ENCODE results near the gene PITPNC1. TPM values are rescaled to one million over a fixed set of nuclear protein-coding genes. Genes with fewer than 3 reads are reported as not detected.
"Not testable (repeated sequence)": the region's sequence is repeated elsewhere in the genome, so short reads cannot be mapped to it uniquely, and the experiment has no call there.

PITPNC1 gene
- total RNA-seq, 1 donor from 2014 or later = 42.9 TPM

GRCh38 chr17:67569015-67569451 is 192.0 kb downstream of the PITPNC1 start:
- intact Hi-C loops (cut with micrococcal nuclease) = no loop called here

DNA sequence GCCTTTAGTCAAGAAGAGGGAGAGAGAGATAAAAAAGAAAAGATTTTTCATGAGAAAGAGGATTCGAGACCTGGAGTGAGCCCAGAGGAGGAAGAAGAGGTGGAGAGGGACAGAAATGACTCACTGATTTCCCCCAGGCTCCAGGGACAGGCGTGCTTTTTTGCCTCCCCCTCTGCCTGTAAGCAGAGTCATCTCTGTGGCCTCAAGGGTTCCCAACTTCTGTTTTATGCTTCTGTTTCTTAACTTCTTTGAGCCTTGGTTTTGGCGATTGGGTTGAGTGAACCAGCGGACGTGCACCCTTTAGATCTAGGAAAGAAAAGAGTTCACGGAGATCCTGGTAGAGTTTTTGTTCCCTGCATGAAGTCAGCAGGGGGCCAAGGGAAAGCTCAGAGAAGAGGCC is 192.8 kb downstream of the PITPNC1 start:
- intact Hi-C loops (cut with micrococcal nuclease) = no loop called here

DNA sequence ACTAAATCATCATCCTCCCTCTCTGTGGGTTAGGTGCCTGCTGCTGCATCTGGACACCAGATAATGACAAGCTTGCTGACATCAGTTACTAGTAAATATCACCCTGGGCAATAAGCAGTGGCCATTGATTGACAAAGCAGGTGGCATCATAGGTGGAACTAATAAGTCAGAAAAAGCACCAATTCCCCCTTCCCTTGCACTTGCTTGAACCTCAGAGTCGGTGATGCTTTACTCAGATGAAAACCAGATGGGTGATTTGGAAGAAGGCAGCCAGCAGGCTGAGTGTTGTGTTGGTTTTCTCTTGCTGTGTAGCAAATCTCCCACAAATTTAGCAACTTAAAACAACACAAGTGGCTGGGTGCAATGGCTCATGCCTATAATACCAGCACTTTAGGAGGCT is 193.7 kb downstream of the PITPNC1 start:
- intact Hi-C loops (cut with micrococcal nuclease) = no loop called here

- intact Hi-C loops (cut with micrococcal nuclease) = no loop called here
Measured at GRCh38 chr17:67571478-67571877, 194.4 kb downstream of the PITPNC1 start.

DNA sequence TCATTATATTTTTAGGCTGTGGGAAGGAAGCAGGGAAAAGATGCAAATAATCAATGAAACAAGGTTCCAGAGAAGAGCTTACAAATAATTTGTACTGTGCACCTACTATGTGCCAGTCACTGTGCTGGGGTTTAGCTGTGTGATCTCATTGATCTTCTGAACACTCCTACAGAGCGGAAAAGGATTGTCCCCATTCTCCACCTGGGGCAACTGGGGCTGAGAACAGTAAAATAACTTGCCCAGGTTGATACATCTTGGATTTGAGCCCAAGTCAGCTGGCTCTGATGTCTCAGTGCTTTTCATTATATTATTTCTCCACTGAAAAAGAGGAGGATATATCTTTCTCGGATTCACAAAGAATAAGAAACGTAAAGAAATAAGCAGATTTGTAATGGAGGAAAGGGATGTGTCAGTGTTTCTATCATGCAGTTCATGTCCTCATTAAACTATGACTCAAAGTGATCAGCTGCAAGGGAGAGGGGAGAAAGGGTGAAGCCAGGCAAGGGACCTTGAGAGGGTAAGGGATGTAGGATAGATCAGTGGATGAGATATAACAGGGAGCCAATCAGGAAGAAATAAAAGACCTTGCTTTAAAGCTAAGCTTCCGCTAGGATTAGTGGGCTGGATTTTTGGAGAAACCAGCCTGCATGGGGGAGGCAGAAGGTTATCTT is 197.0 kb downstream of the PITPNC1 start:
- intact Hi-C loops (cut with micrococcal nuclease) = no loop called here

DNA sequence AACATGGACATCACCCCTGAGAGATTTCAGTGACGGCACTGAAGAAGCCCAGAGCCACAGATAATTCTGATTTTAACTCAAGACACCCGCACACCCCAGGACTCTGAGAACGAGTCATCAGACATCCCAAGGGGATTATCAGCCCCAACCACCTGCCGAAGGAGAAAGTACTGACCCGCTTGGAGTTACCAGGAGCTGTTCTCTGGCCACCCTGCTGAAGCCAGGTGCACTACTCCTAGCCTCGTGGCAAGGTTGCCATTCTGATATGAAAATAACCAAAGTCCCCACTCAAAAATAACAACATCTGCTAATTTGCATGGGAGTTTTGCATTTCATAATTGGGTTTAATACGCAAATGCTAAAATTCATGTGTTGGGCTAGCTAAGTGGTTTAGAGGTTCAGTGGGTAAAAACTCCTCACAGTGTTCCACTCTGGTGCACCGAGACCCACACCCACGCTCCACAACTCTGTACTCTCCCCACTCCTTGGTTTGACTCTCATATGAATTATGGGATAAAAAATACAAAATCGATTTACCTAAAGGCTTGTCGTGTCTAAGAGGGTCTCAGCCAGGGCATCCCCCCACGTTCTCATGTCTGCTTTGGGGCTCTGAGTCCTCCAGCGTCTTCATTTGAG is 197.7 kb downstream of the PITPNC1 start:
- intact Hi-C loops (cut with micrococcal nuclease) = no loop called here

- intact Hi-C loops (cut with micrococcal nuclease) = no loop called here
Measured at GRCh38 chr17:67575325-67575724, 198.2 kb downstream of the PITPNC1 start.

DNA sequence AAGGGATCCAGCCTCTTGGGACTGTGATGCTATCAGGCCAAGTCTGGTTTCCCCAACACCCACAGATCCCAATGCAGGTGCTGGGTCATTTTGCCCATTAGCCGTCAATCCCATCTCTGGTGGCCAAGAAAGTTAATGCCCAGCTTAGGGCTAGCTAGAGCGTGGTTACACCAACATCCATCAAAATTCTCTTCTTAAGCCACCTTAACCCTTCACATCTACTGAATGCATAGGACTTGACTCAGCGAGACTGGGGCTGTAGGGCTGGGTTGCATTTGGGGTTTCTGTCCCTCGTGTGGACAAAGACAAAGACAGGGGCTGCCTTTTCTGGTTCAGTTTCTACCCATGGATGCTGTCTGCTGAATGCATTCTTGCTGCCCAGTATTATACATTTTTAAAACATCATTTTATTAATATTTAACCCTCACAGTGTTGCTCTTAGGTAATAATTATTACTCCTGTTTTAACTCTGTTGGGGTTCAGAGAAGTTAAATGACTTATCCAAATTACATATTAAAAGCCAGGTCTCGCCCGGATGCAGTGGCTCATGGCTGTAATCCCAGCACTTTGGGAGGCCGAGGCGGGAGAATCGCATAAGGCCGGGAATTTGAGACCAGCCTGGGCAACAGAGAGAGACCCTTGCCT is 199.5 kb downstream of the PITPNC1 start:
- intact Hi-C loops (cut with micrococcal nuclease) = no loop called here

DNA sequence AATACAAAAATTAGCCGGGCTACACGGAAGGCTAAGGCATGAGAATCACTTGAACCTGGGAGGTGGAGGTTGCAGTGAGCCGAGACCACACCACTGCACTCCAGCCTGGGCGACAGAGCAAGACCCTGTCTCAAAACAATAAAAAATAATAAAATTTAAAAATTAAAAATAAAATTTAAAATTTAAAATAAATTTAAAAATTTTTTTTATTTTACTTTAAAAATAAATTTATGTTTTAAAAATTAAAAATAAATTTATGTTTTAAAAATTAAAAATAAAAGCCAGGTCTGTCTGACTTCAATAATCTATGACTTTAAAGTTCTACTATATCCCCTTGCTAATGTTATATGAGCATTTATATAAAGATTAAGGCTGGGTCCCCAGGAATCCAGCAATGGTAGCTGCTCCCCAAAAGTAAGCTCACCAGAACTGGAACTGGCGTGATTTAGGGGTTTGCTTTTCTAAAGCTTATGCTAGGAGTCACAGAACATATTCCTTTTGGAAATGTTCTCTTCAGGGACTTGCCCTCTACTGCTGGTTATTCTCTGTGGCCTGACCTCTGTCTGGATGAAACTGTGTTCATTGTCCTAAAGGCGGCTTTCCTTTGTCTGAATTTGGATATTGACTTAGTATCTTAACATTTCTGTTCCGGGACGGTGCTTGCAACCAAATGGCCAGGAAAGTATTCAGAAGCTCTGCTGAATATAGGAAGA is 200.5 kb downstream of the PITPNC1 start:
- intact Hi-C loops (cut with micrococcal nuclease) = no loop called here

- intact Hi-C loops (cut with micrococcal nuclease) = no loop called here
Measured at GRCh38 chr17:67578142-67578457, 201.0 kb downstream of the PITPNC1 start.

DNA sequence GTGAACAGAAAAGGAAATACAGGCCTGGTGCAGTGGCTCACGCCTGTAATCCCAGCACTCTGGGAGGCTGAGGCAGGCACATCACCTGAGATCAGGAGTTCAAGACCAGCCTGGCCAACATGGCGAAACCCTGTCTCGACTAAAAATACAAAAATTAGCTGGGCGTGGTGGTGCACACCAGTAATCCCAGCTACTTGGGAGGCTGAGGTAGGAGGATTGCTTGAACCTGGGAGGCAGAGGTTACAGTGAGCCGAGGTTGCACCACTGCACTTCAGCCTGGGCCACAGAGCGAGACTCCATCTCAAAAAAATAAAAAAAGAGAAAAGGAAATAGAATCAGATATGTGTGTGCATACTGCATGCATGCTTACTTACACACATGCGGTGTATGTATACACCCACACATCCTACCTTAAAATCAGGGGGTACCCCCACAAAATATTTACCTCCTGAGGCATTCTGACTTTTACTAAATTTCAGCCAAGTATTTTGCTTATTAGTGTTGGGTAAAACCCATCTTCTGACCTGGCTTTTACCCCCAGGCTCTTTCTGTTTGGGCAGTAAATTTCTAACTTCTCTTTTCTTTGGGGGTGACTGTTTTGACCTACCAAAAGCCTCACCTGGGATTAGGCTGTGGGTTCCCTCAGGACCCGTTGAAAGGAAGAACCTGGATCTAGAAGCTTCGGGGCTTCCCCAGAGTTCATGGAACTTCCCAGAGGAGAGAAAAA is 201.8 kb downstream of the PITPNC1 start:
- intact Hi-C loops (cut with micrococcal nuclease) = not testable (repeated sequence)

DNA sequence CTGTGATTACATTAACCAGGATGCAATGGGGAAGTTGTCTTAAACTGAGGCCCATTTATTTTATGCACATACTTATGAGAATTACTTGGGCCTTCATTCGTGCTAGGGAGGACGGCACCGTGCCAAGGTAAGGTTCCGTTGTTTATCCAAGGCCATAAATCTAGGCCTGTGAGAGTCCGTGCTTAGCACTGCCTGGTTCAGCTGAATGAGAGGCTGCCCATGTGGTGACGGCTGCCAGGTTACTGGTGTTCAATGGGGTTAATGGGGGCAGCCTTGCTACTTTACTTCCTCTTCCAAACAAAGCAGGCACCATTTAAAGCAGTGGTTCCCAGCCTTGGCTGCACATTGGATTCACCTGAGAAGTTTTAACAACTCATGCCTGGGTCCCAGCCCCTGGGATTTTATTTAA is 205.6 kb downstream of the PITPNC1 start:
- intact Hi-C loops (cut with micrococcal nuclease) = no loop called here

GRCh38 chr17:67585077-67585602 is 208.1 kb downstream of the PITPNC1 start:
- intact Hi-C loops (cut with micrococcal nuclease) = no loop called here

- intact Hi-C loops (cut with micrococcal nuclease) = no loop called here
Measured at GRCh38 chr17:67588326-67588725, 211.2 kb downstream of the PITPNC1 start.

- intact Hi-C loops (cut with micrococcal nuclease) = no loop called here
Measured at GRCh38 chr17:67594115-67594880, 217.2 kb downstream of the PITPNC1 start.

GRCh38 chr17:67600408-67600807 is 223.3 kb downstream of the PITPNC1 start:
- intact Hi-C loops (cut with micrococcal nuclease) = loop anchor here (5.0 kb wide), 1 partner anchor 123 kb away; no protein-coding TSS in a partner anchor

- intact Hi-C loops (cut with micrococcal nuclease) = loop anchor here (5.0 kb wide), 1 partner anchor 125 kb away; no protein-coding TSS in a partner anchor
Measured at GRCh38 chr17:67601897-67602296, 224.8 kb downstream of the PITPNC1 start.

- intact Hi-C loops (cut with micrococcal nuclease) = loop anchor here (5.0 kb wide), 1 partner anchor 125 kb away; no protein-coding TSS in a partner anchor
Measured at GRCh38 chr17:67602444-67602843, 225.4 kb downstream of the PITPNC1 start.

DNA sequence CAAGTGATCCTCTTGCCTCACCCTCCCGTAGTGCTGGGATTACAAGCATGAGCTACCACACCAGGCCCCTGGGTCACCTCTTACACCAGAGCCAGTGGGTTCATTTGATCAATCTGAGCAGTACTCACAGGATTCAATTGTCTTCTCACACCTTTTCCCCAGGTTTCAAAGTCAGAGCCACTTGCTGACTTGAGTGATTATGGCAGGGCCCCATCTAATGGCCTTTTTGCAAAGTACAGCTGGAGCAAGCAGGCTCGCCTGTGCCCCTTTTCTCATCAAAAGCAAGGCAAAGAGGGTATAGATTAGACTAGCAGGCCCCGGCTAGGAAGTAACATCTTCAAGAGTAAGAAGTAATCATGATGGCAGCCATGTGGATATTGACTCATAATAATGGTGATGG is 225.9 kb downstream of the PITPNC1 start:
- intact Hi-C loops (cut with micrococcal nuclease) = loop anchor here (1.0 to 5.0 kb wide), 2 partner anchors 126 to 229 kb away; no protein-coding TSS in a partner anchor

DNA sequence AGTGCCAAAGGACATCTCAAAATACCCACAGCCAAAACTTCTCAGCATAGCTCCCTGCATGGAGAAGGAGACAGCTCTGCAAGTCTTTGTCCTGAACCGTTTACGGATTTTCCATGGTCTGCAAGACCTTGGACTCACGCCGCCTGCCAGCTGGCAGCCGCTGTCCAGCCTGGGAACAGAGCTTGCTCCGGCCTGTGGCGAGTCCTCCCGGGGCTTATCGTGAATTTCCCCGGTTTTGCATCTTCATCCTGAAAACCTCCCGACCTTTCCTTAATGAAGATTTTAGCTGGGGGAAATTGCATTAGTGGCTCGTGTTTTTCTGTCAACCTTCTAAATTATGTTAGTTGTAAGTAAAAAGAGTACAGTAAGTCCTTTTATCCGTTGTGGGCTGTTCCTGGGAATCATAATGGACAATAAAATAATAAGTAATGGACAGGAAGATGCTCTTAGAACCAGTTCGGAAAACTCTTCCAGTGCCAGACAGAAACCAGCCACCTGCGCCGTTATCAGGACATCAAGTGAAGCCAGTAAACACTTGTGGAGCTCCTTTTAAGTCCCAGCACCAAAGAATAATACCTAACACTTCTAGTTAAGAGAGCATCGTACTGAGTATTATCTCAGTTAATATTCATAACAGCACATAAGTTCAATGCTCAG is 228.3 kb downstream of the PITPNC1 start:
- intact Hi-C loops (cut with micrococcal nuclease) = no loop called here
